ENCODE data around the gene IFNA8.
"Not testable (repeated sequence)": the region's sequence is repeated elsewhere in the genome, so short reads cannot be mapped to it uniquely, and the experiment has no call there.

Gene IFNA8

GRCh38 chr9:21440139-21440538, 31.2 kb downstream of the IFNA8 start, which contains the start of gene IFNA1:
IFNA1 (plus strand) TSS chr9:21440439; CDS start chr9:21440508, 69 bp downstream.
- no peak within 1 kb of the TSS for H2AK5ac ChIP-seq (ENCODE audit: low read length, severe bottlenecking)
- no peak within 1 kb of the TSS for H2BK120ac ChIP-seq (ENCODE audit: low read depth, low read length)
- no peak within 1 kb of the TSS for H2BK5ac ChIP-seq (ENCODE audit: low read depth, low read length, poor library complexity, severe bottlenecking)
- no peak within 1 kb of the TSS for H4K91ac ChIP-seq (ENCODE audit: low read length)
- no peak within 1 kb of the TSS for H2AFZ ChIP-seq (ENCODE audit: low read depth, low read length)
- H3K4me1 ChIP-seq (ENCODE audit: control insufficient read depth, insufficient read depth, low read depth, low read length) = no peaks in the 10 kb centered on the region
- H3K27me3 ChIP-seq (ENCODE audit: control insufficient read depth in 1 of 2, insufficient read depth in 1 of 2, low read length in 2 of 2) = no peaks in the 10 kb centered on the region
- 97% methylated on average over 2 of the region's 4 CpGs for WGBS
- H3K27ac ChIP-seq (ENCODE audit: low read length, poor library complexity, severe bottlenecking) = no peak within 1 kb of the TSS
- no peak within 1 kb of the TSS for H3K4me3 ChIP-seq (ENCODE audit: insufficient read depth in 1 of 2, low read depth in 1 of 2, low read length in 2 of 2)
- H3K23ac ChIP-seq (ENCODE audit: low read length in 2 of 2) = no peak within 1 kb of the TSS
- no peak within 1 kb of the TSS for H3K9ac ChIP-seq (ENCODE audit: low read length)
- H2BK15ac ChIP-seq (ENCODE audit: low read depth, poor library complexity, severe bottlenecking) = no peak within 1 kb of the TSS
- no peaks in the 10 kb centered on the region for H3K36me3 ChIP-seq (ENCODE audit: control insufficient read depth in 1 of 2, insufficient read depth in 2 of 2, low read depth in 1 of 2, low read length in 2 of 2)
- H3K14ac ChIP-seq (ENCODE audit: low read length in 2 of 2) = no peak within 1 kb of the TSS
- H2BK12ac ChIP-seq (ENCODE audit: low read length in 2 of 2) = no peak within 1 kb of the TSS
- H3K18ac ChIP-seq (ENCODE audit: low read depth in 1 of 2, low read length in 2 of 2) = no peak within 1 kb of the TSS
- no peak within 1 kb of the TSS for H3K4ac ChIP-seq (ENCODE audit: low read depth in 1 of 2, low read length in 2 of 2)
- no peak within 1 kb of the TSS for H4K8ac ChIP-seq (ENCODE audit: low read length)
- H3K79me1 ChIP-seq (replicated peaks; ENCODE audit: low read length, poor library complexity, severe bottlenecking) = no peaks in the 10 kb centered on the region
- H3K9me3 ChIP-seq (ENCODE audit: control insufficient read depth, low read length) = no peaks in the 10 kb centered on the region
- no peak for DNase-seq
- no peak within 1 kb of the TSS for H3K4me2 ChIP-seq (ENCODE audit: low read length, poor library complexity, severe bottlenecking)

- Histone ChIP-seq H2AFZ (ENCODE audit: low read depth, low read length) (no peak overlapping the region), H4K8ac (ENCODE audit: low read length) (no peak overlapping the region), H3K79me1 (replicated peaks; ENCODE audit: low read length, poor library complexity, severe bottlenecking) (no peaks in the 10 kb centered on the region), H2BK120ac (ENCODE audit: low read depth, low read length) (no peak overlapping the region), H3K14ac (ENCODE audit: low read length in 2 of 2) (no peak overlapping the region), H3K4me1 (ENCODE audit: control insufficient read depth, insufficient read depth, low read depth, low read length) (no peaks in the 10 kb centered on the region), H2BK5ac (ENCODE audit: low read depth, low read length, poor library complexity, severe bottlenecking) (no peak overlapping the region), H3K36me3 (ENCODE audit: control insufficient read depth in 1 of 2, insufficient read depth in 2 of 2, low read depth in 1 of 2, low read length in 2 of 2) (no peaks in the 10 kb centered on the region), H2BK15ac (ENCODE audit: low read depth, poor library complexity, severe bottlenecking) (no peak overlapping the region), H2AK5ac (ENCODE audit: low read length, severe bottlenecking) (no peak overlapping the region), H2BK12ac (ENCODE audit: low read length in 2 of 2) (no peak overlapping the region), H3K9me3 (ENCODE audit: control insufficient read depth, low read length) (no peaks in the 10 kb centered on the region), H3K23ac (ENCODE audit: low read length in 2 of 2) (no peak overlapping the region), H3K27me3 (ENCODE audit: control insufficient read depth in 1 of 2, insufficient read depth in 1 of 2, low read length in 2 of 2) (no peaks in the 10 kb centered on the region), H3K4me2 (ENCODE audit: low read length, poor library complexity, severe bottlenecking) (no peak overlapping the region), H4K91ac (ENCODE audit: low read length) (no peak overlapping the region), H3K9ac (ENCODE audit: low read length) (no peak overlapping the region), H3K4me3 (ENCODE audit: insufficient read depth in 1 of 2, low read depth in 1 of 2, low read length in 2 of 2) (no peak overlapping the region), H3K4ac (ENCODE audit: low read depth in 1 of 2, low read length in 2 of 2) (no peak overlapping the region), H3K27ac (ENCODE audit: low read length, poor library complexity, severe bottlenecking) (no peak overlapping the region), H3K18ac (ENCODE audit: low read depth in 1 of 2, low read length in 2 of 2) (no peak overlapping the region)
- 94% methylated on average over 3 of the region's 4 CpGs for WGBS
- DNase-seq = no peak
Measured at GRCh38 chr9:21443849-21444625, 35.1 kb downstream of the IFNA8 start.

GRCh38 chr9:21449312-21449711, 40.4 kb downstream of the IFNA8 start:
- not testable (repeated sequence) for H4K91ac ChIP-seq (ENCODE audit: low read length); H2BK12ac ChIP-seq (ENCODE audit: low read length in 2 of 2); H3K18ac ChIP-seq (ENCODE audit: low read depth in 1 of 2, low read length in 2 of 2); H2AK5ac ChIP-seq (ENCODE audit: low read length, severe bottlenecking); H2BK5ac ChIP-seq (ENCODE audit: low read depth, low read length, poor library complexity, severe bottlenecking); H3K9ac ChIP-seq (ENCODE audit: low read length); H3K79me1 ChIP-seq (replicated peaks; ENCODE audit: low read length, poor library complexity, severe bottlenecking); H2BK120ac ChIP-seq (ENCODE audit: low read depth, low read length); H3K9me3 ChIP-seq (ENCODE audit: control insufficient read depth, low read length); H3K27ac ChIP-seq (ENCODE audit: low read length, poor library complexity, severe bottlenecking); H3K27me3 ChIP-seq (ENCODE audit: control insufficient read depth in 1 of 2, insufficient read depth in 1 of 2, low read length in 2 of 2); H3K23ac ChIP-seq (ENCODE audit: low read length in 2 of 2); H2BK15ac ChIP-seq (ENCODE audit: low read depth, poor library complexity, severe bottlenecking); DNase-seq; H2AFZ ChIP-seq (ENCODE audit: low read depth, low read length); H3K4me2 ChIP-seq (ENCODE audit: low read length, poor library complexity, severe bottlenecking); H3K14ac ChIP-seq (ENCODE audit: low read length in 2 of 2); H3K4me1 ChIP-seq (ENCODE audit: control insufficient read depth, insufficient read depth, low read depth, low read length); H3K4ac ChIP-seq (ENCODE audit: low read depth in 1 of 2, low read length in 2 of 2); H3K4me3 ChIP-seq (ENCODE audit: insufficient read depth in 1 of 2, low read depth in 1 of 2, low read length in 2 of 2); H4K8ac ChIP-seq (ENCODE audit: low read length)
- peaks cover 0 to 15% of the 10 kb centered on the region in 2 experiments for H3K36me3 ChIP-seq (ENCODE audit: control insufficient read depth in 1 of 2, insufficient read depth in 2 of 2, low read depth in 1 of 2, low read length in 2 of 2)
- 86% methylated on average over 5 of the region's 5 CpGs for WGBS

GRCh38 chr9:21450733-21451394, 41.9 kb downstream of the IFNA8 start:
- Histone ChIP-seq H3K79me1 (replicated peaks; ENCODE audit: low read length, poor library complexity, severe bottlenecking) (no peaks in the 10 kb centered on the region), H3K14ac (ENCODE audit: low read length in 2 of 2) (no peak overlapping the region), H3K4me1 (ENCODE audit: control insufficient read depth, insufficient read depth, low read depth, low read length) (no peaks in the 10 kb centered on the region), H3K9me3 (ENCODE audit: control insufficient read depth, low read length) (no peaks in the 10 kb centered on the region), H3K27ac (ENCODE audit: low read length, poor library complexity, severe bottlenecking) (no peak overlapping the region), H3K4me3 (ENCODE audit: insufficient read depth in 1 of 2, low read depth in 1 of 2, low read length in 2 of 2) (no peak overlapping the region), H2BK120ac (ENCODE audit: low read depth, low read length) (no peak overlapping the region), H4K91ac (ENCODE audit: low read length) (no peak overlapping the region), H3K4me2 (ENCODE audit: low read length, poor library complexity, severe bottlenecking) (no peak overlapping the region), H4K8ac (ENCODE audit: low read length) (no peak overlapping the region), H2BK15ac (ENCODE audit: low read depth, poor library complexity, severe bottlenecking) (no peak overlapping the region), H3K4ac (ENCODE audit: low read depth in 1 of 2, low read length in 2 of 2) (no peak overlapping the region), H3K27me3 (ENCODE audit: control insufficient read depth in 1 of 2, insufficient read depth in 1 of 2, low read length in 2 of 2) (no peaks in the 10 kb centered on the region), H2BK5ac (ENCODE audit: low read depth, low read length, poor library complexity, severe bottlenecking) (no peak overlapping the region), H2BK12ac (ENCODE audit: low read length in 2 of 2) (no peak overlapping the region), H2AK5ac (ENCODE audit: low read length, severe bottlenecking) (no peak overlapping the region), H3K9ac (ENCODE audit: low read length) (no peak overlapping the region), H3K36me3 (ENCODE audit: control insufficient read depth in 1 of 2, insufficient read depth in 2 of 2, low read depth in 1 of 2, low read length in 2 of 2) (peaks cover 0 to 27% of the 10 kb centered on the region in 2 experiments), H3K18ac (ENCODE audit: low read depth in 1 of 2, low read length in 2 of 2) (no peak overlapping the region), H2AFZ (ENCODE audit: low read depth, low read length) (no peak overlapping the region), H3K23ac (ENCODE audit: low read length in 2 of 2) (no peak overlapping the region)
- no peak for DNase-seq
- WGBS = 100% methylated on average over 1 of the region's 4 CpGs

All from mesenchymal stem cell (in vitro differentiated cells and primary cell).